ENCODE measurements around the gene UBL5.

UBL5 gene

GRCh38 chr19:9857076-9857721 is 29.5 kb downstream of the UBL5 start:
- DNase-seq = no peak

GRCh38 chr19:9857920-9858746 is 30.4 kb downstream of the UBL5 start:
- DNase-seq = no peak

GRCh38 chr19:9858766-9859165 is 31.0 kb downstream of the UBL5 start:
- DNase-seq = no peak

- no peak for DNase-seq
These were observed 32.7 kb downstream of the UBL5 start for GRCh38 chr19:9860407-9860806.

GRCh38 chr19:9861503-9861902 is 33.8 kb downstream of the UBL5 start:
- DNase-seq = no peak

- no peak for DNase-seq
These were observed 35.2 kb downstream of the UBL5 start for GRCh38 chr19:9862938-9863337.

GRCh38 chr19:9863759-9864158 is 36.0 kb downstream of the UBL5 start:
- DNase-seq = no peak

- DNase-seq = peak; percentile 68
These were observed 38.2 kb downstream of the UBL5 start for GRCh38 chr19:9865732-9866501.

- DNase-seq = no peak
These were observed 41.4 kb downstream of the UBL5 start for GRCh38 chr19:9868983-9869617.

- no peak for DNase-seq
These were observed 44.1 kb downstream of the UBL5 start for GRCh38 chr19:9871626-9872338.

GRCh38 chr19:9872618-9873242 is 45.0 kb downstream of the UBL5 start:
- DNase-seq = no peak

- no peak for DNase-seq
These were observed 47.4 kb downstream of the UBL5 start for GRCh38 chr19:9875031-9875627.

- no peak for DNase-seq
These were observed 48.1 kb downstream of the UBL5 start for GRCh38 chr19:9875796-9876195.

GRCh38 chr19:9877780-9878510 is 50.2 kb downstream of the UBL5 start:
- DNase-seq = no peak

- DNase-seq = no peak
These were observed 50.9 kb downstream of the UBL5 start for GRCh38 chr19:9878511-9879196.

All from NCI-H1436 (cell line).